ENCODE data around the gene SEMA4C. TPM values are rescaled to one million over a fixed set of nuclear protein-coding genes. Genes with fewer than 3 reads are reported as not detected.

Gene SEMA4C
- total and polyA plus RNA-seq, 9 of the 15 experiments (the other 6 are each of a cell fraction or from before 2014, with no cell fraction given): 0.32 to 59.7 (median 23.9) TPM

GRCh38 chr2:96869822-96870625, at the start of gene SEMA4C (continued):
- TF ChIP-seq ZNF165 (CRISPR knock-in tag; IDR thresholded peaks at IDR 0.05; ENCODE audit: borderline replicate concordance) (no peak), NCOA1 (IDR thresholded peaks at IDR 0.05; ENCODE audit: low read depth) (no peak), RFX7 (CRISPR knock-in tag; IDR thresholded peaks at IDR 0.05) (no peak), ZNF282 (CRISPR knock-in tag; IDR thresholded peaks at IDR 0.05) (no peak), MYC (IDR thresholded peaks at IDR 0.05; ENCODE audit: low read depth, low read length) (0 out of 2 replicates have a peak, but pooled peaks have one; percentile 4), MYC (CRISPR knock-in tag; IDR thresholded peaks at IDR 0.05; ENCODE audit: borderline replicate concordance, low read depth) (no peak), FOXP1 (CRISPR knock-in tag; IDR thresholded peaks at IDR 0.05) (no peak), SAFB2 (IDR thresholded peaks at IDR 0.05; ENCODE audit: borderline replicate concordance, low read depth, low read length, severe bottlenecking) (no peak), RAD51 (IDR thresholded peaks at IDR 0.05; ENCODE audit: borderline replicate concordance, low read depth) (no peak), AFF4 (CRISPR knock-in tag; IDR thresholded peaks at IDR 0.05) (peak; percentile 44; the same call in 1 of the 2 replicates), U2AF2 (optimal IDR thresholded peaks at IDR 0.05; ENCODE audit: low read depth, low read length) (no peak), CBFA2T2 (conservative IDR thresholded peaks at IDR 0.05) (no peak), KHSRP (IDR thresholded peaks at IDR 0.05) (no peak), MAZ (CRISPR knock-in tag; conservative IDR thresholded peaks at IDR 0.05 in 1 of 2, IDR thresholded peaks at IDR 0.05 in 1 of 2) (peak; percentile 70 to 95), COPS2 (conservative IDR thresholded peaks at IDR 0.05) (no peak), FUS (optimal IDR thresholded peaks at IDR 0.05; ENCODE audit: low read depth, low read length) (no peak), ZNF589 (CRISPR knock-in tag; IDR thresholded peaks at IDR 0.05; ENCODE audit: low read depth) (no peak), SAP30 (IDR thresholded peaks at IDR 0.05; ENCODE audit: borderline replicate concordance, insufficient read depth, low read depth, low read length, poor library complexity, severe bottlenecking) (peak; percentile 65), JUN (IDR thresholded peaks at IDR 0.05; ENCODE audit: borderline replicate concordance, low read depth, low read length) (no peak), JUN (CRISPR knock-in tag; IDR thresholded peaks at IDR 0.05; ENCODE audit: borderline replicate concordance) (no peak)
- TF ChIP-seq, protein P1, sequence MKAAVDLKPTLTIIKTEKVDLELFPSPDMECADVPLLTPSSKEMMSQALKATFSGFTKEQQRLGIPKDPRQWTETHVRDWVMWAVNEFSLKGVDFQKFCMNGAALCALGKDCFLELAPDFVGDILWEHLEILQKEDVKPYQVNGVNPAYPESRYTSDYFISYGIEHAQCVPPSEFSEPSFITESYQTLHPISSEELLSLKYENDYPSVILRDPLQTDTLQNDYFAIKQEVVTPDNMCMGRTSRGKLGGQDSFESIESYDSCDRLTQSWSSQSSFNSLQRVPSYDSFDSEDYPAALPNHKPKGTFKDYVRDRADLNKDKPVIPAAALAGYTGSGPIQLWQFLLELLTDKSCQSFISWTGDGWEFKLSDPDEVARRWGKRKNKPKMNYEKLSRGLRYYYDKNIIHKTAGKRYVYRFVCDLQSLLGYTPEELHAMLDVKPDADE (conservative IDR thresholded peaks at IDR 0.05; ENCODE audit: control insufficient read depth, low read depth, low read length): peak; percentile 59; the same call in 1 of the 2 replicates
- TF ChIP-seq, protein P2, sequence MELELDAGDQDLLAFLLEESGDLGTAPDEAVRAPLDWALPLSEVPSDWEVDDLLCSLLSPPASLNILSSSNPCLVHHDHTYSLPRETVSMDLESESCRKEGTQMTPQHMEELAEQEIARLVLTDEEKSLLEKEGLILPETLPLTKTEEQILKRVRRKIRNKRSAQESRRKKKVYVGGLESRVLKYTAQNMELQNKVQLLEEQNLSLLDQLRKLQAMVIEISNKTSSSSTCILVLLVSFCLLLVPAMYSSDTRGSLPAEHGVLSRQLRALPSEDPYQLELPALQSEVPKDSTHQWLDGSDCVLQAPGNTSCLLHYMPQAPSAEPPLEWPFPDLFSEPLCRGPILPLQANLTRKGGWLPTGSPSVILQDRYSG (tag; conservative IDR thresholded peaks at IDR 0.05; ENCODE audit: low read depth): no peak
